Adrenal gland (tissue), 12 donors: Measurements from ENCODE around the gene PRKCA. TPM values are rescaled to one million over a fixed set of nuclear protein-coding genes. Genes with fewer than 3 reads are reported as not detected.

Source experiments
- DNase-seq, 7 donors: peaks; one replicate each; pipeline ENCODE4 v3.0.0-alpha.2; 2019 to 2020
- H3K27ac ChIP-seq, 5 donors: fragments of 200-600 bp; sonication (generic) in 4 of 5; 1 replicate in 3 of 5; 2 replicates in 2 of 5; pipeline versions ENCODE4 v1.5.1 to v1.8.0; 2016 to 2020; ENCODE audit warnings: mild to moderate bottlenecking in 1 of 5
- H3K27me3 ChIP-seq: fragments of 200-600 bp; 2 replicates; pipeline ENCODE4 v1.8.0; 2021
- H3K36me3 ChIP-seq, 2 donors: fragments of 200-600 bp; replicated peaks in 1 of 2; 1 replicate in 1 of 2; 2 replicates in 1 of 2; pipeline versions ENCODE4 v1.5.1 to v1.8.0; 2018 to 2022
- H3K4me1 ChIP-seq, 2 donors: fragments of 200-600 bp; replicated peaks in 1 of 2; 1 replicate in 1 of 2; 2 replicates in 1 of 2; pipeline versions ENCODE4 v1.5.1 to v1.8.0; 2018 to 2021
- H3K4me3 ChIP-seq, 4 donors: fragments of 200-600 bp; sonication (generic) in 3 of 4; one replicate each; pipeline ENCODE4 v1.5.1; 2016 to 2018
- H3K9me3 ChIP-seq, 3 donors: fragments of 200-600 bp; sonication (generic) in 1 of 3; replicated peaks in 1 of 3; 1 replicate in 2 of 3; 2 replicates in 1 of 3; pipeline versions ENCODE4 v1.5.1 to v1.8.0; 2016 to 2021
- CTCF ChIP-seq, 6 experiments: fragments of 450-650 bp in 4 of 6; fragments of 200-600 bp in 2 of 6; sonication (generic) in 1 of 6; IDR thresholded peaks; 1 replicate in 5 of 6; 2 replicates in 1 of 6; pipeline versions ENCODE4 v1.5.1 to v1.8.0; 2016 to 2021; ENCODE audit warnings: antibody characterized with exemption in 6 of 6, mild to moderate bottlenecking in 2 of 6, moderate library complexity in 1 of 6
- POLR2A ChIP-seq, 2 donors: fragments of 450-650 bp; IDR thresholded peaks; one replicate each; pipeline ENCODE4 v1.6.1; 2017; ENCODE audit warnings: antibody characterized with exemption in 2 of 2, mild to moderate bottlenecking in 2 of 2, moderate library complexity in 1 of 2
- WGBS, 4 donors: extraction: QIAGEN DNeasy Blood & Tissue Kit in 2 of 4; methylation state at CpG; one replicate each; pipeline versions ENCODE4 v1.1.5 to v1.1.7; 2013 to 2017; 5-methylcytosine and 5-hydroxymethylcytosine counted together
- intact Hi-C, 2 donors: fragments of 100-400 bp; cut with DNase I; formaldehyde crosslinking; loops; one replicate each; pipeline versions ENCODE4 v1.14.1 to v1.15.0; 2022 to 2023
- polyA plus RNA-seq, 3 donors: library from polyadenylated mRNA; stranded (reverse); fragments of 200-250 nt in 2 of 3; fragments of 350-450 nt in 1 of 3; fragmentation: Illumina TruSeq in 1 of 3; extraction: RNeasy Lipid Tissue Mini Kit (QIAGEN cat#74804) in 1 of 3; gene quantifications; one replicate each; pipeline ENCODE4 v1.2.3, GENCODE V29; 2013 to 2014
- total RNA-seq, 9 donors: library from RNA; depleted of rRNA in 4 of 9; stranded (reverse); fragments of >200 nt in 4 of 9; fragments of 120-200 nt in 1 of 9; fragmentation: NEBNext Ultra II Directional in 1 of 9; extraction: Animal tissue kit (Norgen Biotek cat#: 25700) in 1 of 9; gene quantifications; one replicate each; pipeline versions ENCODE4 v1.1.0 to v1.2.4, GENCODE V29; 2013 to 2023
- donor health status: healthy with polysubstance abuse.
- donor health status: Bipolar disorder and iron deficiency.
- donor health status: DM: yes; HTN: yes; CAD: no.
- donor health status: DM: no; HTN: no; CAD: no.
- donor health status: DM: no; HTN: no; CAD: no.
- donor health status: DM: yes; HTN: yes; CAD: no.

The PRKCA gene
- total and polyA plus RNA-seq, 12 donors = 15.1 to 202 (median 84.1) TPM

- peak in 5 of 7 donors; percentile 30 to 42 (median 38) for DNase-seq
- 29 to 44% (median 39%) methylated on average over 5 of the region's 5 CpGs for WGBS, 4 donors
- H3K9me3 ChIP-seq = no peaks in the 10 kb centered on the region
- intact Hi-C loops = no loop called here
- peaks cover 17 to 29% of the 10 kb centered on the region in 2 donors for H3K4me1 ChIP-seq
- no peak overlapping the region for H3K4me3 ChIP-seq
- peak overlapping the region; percentile 6 to 56 (median 47) for H3K27ac ChIP-seq
- H3K36me3 ChIP-seq = no peaks in the 10 kb centered on the region
- no peaks in the 10 kb centered on the region for H3K27me3 ChIP-seq
- TF ChIP-seq POLR2A (IDR thresholded peaks at IDR 0.05) = no peak
- TF ChIP-seq CTCF (IDR thresholded peaks at IDR 0.05) = no peak
Measured at GRCh38 chr17:66431910-66432309, 129.5 kb downstream of the PRKCA start.

GRCh38 chr17:66432411-66432957 lies 130.1 kb downstream of the PRKCA start:
- H3K36me3 ChIP-seq = no peaks in the 10 kb centered on the region
- H3K4me3 ChIP-seq = no peak overlapping the region
- no peak for TF ChIP-seq POLR2A (IDR thresholded peaks at IDR 0.05)
- TF ChIP-seq CTCF (IDR thresholded peaks at IDR 0.05) = no peak
- H3K27me3 ChIP-seq = no peaks in the 10 kb centered on the region
- peaks cover 17 to 35% of the 10 kb centered on the region in 2 donors for H3K4me1 ChIP-seq
- H3K9me3 ChIP-seq = no peaks in the 10 kb centered on the region
- DNase-seq = no peak
- peak overlapping the region in 3 of 5 donors; percentile 47 to 56 (median 49) for H3K27ac ChIP-seq
- 23 to 58% (median 38%) methylated on average over 2 of the region's 2 CpGs for WGBS, 4 donors
- intact Hi-C loops = no loop called here

- DNase-seq = no peak
- Histone ChIP-seq H3K4me1 (peaks cover 17 to 39% of the 10 kb centered on the region in 2 donors), H3K27ac (no peak overlapping the region), H3K36me3 (no peaks in the 10 kb centered on the region), H3K27me3 (no peaks in the 10 kb centered on the region), H3K9me3 (no peaks in the 10 kb centered on the region), H3K4me3 (no peak overlapping the region)
- TF ChIP-seq CTCF (IDR thresholded peaks at IDR 0.05) (no peak), POLR2A (IDR thresholded peaks at IDR 0.05) (no peak)
- WGBS, 4 donors = 69 to 81% (median 76%) methylated on average over 5 of the region's 5 CpGs
- intact Hi-C loops = no loop called here
Measured at GRCh38 chr17:66432996-66433551, 130.7 kb downstream of the PRKCA start.

GRCh38 chr17:66435182-66435581 lies 132.8 kb downstream of the PRKCA start:
- intact Hi-C loops = no loop called here
- Histone ChIP-seq H3K36me3 (no peaks in the 10 kb centered on the region), H3K4me3 (no peak overlapping the region), H3K27me3 (no peaks in the 10 kb centered on the region), H3K9me3 (no peaks in the 10 kb centered on the region), H3K27ac (no peak overlapping the region), H3K4me1 (peaks cover 17 to 39% of the 10 kb centered on the region in 2 donors)
- DNase-seq = no peak
- 94 to 99% (median 97%) methylated on average over 10 of the region's 10 CpGs for WGBS, 4 donors
- TF ChIP-seq CTCF (IDR thresholded peaks at IDR 0.05) = no peak
- no peak for TF ChIP-seq POLR2A (IDR thresholded peaks at IDR 0.05)
